ENCODE data around the gene CCDC136.

DNA sequence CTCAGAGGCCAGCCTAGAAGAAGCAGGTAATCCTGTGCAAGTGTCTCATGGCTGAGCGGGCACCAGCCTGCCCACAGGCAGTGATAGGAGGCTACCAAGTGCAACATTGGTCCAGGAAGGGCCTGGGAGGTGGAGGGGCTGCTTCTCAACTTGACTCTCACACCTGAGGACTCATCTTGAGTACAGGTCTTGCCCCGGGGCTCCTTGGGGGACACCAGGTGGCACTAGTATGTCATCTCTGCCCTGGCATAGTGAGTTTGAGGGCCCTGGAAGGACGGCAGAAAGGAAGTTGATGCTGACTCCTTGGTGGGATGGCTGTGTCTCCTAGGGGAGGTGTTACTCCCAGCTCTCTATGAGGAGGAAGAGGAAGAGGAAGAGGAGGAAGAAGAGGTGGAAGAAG, 2.3 kb downstream of the CCDC136 start:
- TF ChIP-seq, protein P1, sequence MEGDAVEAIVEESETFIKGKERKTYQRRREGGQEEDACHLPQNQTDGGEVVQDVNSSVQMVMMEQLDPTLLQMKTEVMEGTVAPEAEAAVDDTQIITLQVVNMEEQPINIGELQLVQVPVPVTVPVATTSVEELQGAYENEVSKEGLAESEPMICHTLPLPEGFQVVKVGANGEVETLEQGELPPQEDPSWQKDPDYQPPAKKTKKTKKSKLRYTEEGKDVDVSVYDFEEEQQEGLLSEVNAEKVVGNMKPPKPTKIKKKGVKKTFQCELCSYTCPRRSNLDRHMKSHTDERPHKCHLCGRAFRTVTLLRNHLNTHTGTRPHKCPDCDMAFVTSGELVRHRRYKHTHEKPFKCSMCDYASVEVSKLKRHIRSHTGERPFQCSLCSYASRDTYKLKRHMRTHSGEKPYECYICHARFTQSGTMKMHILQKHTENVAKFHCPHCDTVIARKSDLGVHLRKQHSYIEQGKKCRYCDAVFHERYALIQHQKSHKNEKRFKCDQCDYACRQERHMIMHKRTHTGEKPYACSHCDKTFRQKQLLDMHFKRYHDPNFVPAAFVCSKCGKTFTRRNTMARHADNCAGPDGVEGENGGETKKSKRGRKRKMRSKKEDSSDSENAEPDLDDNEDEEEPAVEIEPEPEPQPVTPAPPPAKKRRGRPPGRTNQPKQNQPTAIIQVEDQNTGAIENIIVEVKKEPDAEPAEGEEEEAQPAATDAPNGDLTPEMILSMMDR (IDR thresholded peaks at IDR 0.05), result no peak
- TF ChIP-seq POLR2A (IDR thresholded peaks at IDR 0.05) (no peak), POLR2AphosphoS5 (IDR thresholded peaks at IDR 0.05) (no peak)

Data from breast epithelium (tissue), 3 donors.